ENCODE measurements around the gene MEGF8.

MEGF8 gene

GRCh38 chr19:42361545-42361910 is 36.1 kb downstream of the MEGF8 start:
- no peak for DNase-seq
- Histone ChIP-seq H3K4me2 (ENCODE audit: low read length, poor library complexity, severe bottlenecking) (no peak overlapping the region), H2AFZ (ENCODE audit: low read depth, low read length) (no peak overlapping the region), H4K91ac (ENCODE audit: low read length) (no peak overlapping the region), H3K4me3 (ENCODE audit: insufficient read depth in 1 of 2, low read depth in 1 of 2, low read length in 2 of 2) (no peak overlapping the region), H3K14ac (ENCODE audit: low read length in 2 of 2) (no peak overlapping the region), H3K36me3 (ENCODE audit: control insufficient read depth in 1 of 2, insufficient read depth in 2 of 2, low read depth in 1 of 2, low read length in 2 of 2) (peaks cover 38 to 69% of the 10 kb centered on the region in 2 experiments), H3K27ac (ENCODE audit: low read length, poor library complexity, severe bottlenecking) (no peak overlapping the region), H3K9me3 (ENCODE audit: control insufficient read depth, low read length) (peaks cover 7% of the 10 kb centered on the region), H3K27me3 (ENCODE audit: control insufficient read depth in 1 of 2, insufficient read depth in 1 of 2, low read length in 2 of 2) (no peaks in the 10 kb centered on the region), H2BK5ac (ENCODE audit: low read depth, low read length, poor library complexity, severe bottlenecking) (no peak overlapping the region), H2AK5ac (ENCODE audit: low read length, severe bottlenecking) (no peak overlapping the region), H3K4ac (ENCODE audit: low read depth in 1 of 2, low read length in 2 of 2) (no peak overlapping the region), H4K8ac (ENCODE audit: low read length) (no peak overlapping the region), H2BK15ac (ENCODE audit: low read depth, poor library complexity, severe bottlenecking) (no peak overlapping the region), H3K4me1 (ENCODE audit: control insufficient read depth, insufficient read depth, low read depth, low read length) (peaks cover 9% of the 10 kb centered on the region), H3K79me1 (replicated peaks; ENCODE audit: low read length, poor library complexity, severe bottlenecking) (no peaks in the 10 kb centered on the region), H2BK12ac (ENCODE audit: low read length in 2 of 2) (no peak overlapping the region), H3K18ac (ENCODE audit: low read depth in 1 of 2, low read length in 2 of 2) (no peak overlapping the region), H2BK120ac (ENCODE audit: low read depth, low read length) (no peak overlapping the region), H3K9ac (ENCODE audit: low read length) (no peak overlapping the region), H3K23ac (ENCODE audit: low read length in 2 of 2) (no peak overlapping the region)
- WGBS, result 93% methylated on average over 7 of the region's 7 CpGs

- no peak overlapping the region for H3K18ac ChIP-seq (ENCODE audit: low read depth in 1 of 2, low read length in 2 of 2)
- no peak overlapping the region for H3K27ac ChIP-seq (ENCODE audit: low read length, poor library complexity, severe bottlenecking)
- H2BK120ac ChIP-seq (ENCODE audit: low read depth, low read length), result no peak overlapping the region
- no peak overlapping the region for H4K91ac ChIP-seq (ENCODE audit: low read length)
- no peak overlapping the region for H3K4me2 ChIP-seq (ENCODE audit: low read length, poor library complexity, severe bottlenecking)
- no peaks in the 10 kb centered on the region for H3K27me3 ChIP-seq (ENCODE audit: control insufficient read depth in 1 of 2, insufficient read depth in 1 of 2, low read length in 2 of 2)
- H2BK12ac ChIP-seq (ENCODE audit: low read length in 2 of 2), result no peak overlapping the region
- H2AK5ac ChIP-seq (ENCODE audit: low read length, severe bottlenecking), result no peak overlapping the region
- H2AFZ ChIP-seq (ENCODE audit: low read depth, low read length), result no peak overlapping the region
- H3K14ac ChIP-seq (ENCODE audit: low read length in 2 of 2), result no peak overlapping the region
- no peak overlapping the region for H4K8ac ChIP-seq (ENCODE audit: low read length)
- 91% methylated on average over 14 of the region's 14 CpGs for WGBS
- H3K36me3 ChIP-seq (ENCODE audit: control insufficient read depth in 1 of 2, insufficient read depth in 2 of 2, low read depth in 1 of 2, low read length in 2 of 2), result peaks cover 35 to 61% of the 10 kb centered on the region in 2 experiments
- H2BK15ac ChIP-seq (ENCODE audit: low read depth, poor library complexity, severe bottlenecking), result no peak overlapping the region
- peaks cover 7% of the 10 kb centered on the region for H3K9me3 ChIP-seq (ENCODE audit: control insufficient read depth, low read length)
- H2BK5ac ChIP-seq (ENCODE audit: low read depth, low read length, poor library complexity, severe bottlenecking), result no peak overlapping the region
- H3K4me1 ChIP-seq (ENCODE audit: control insufficient read depth, insufficient read depth, low read depth, low read length), result peaks cover 9% of the 10 kb centered on the region
- no peak overlapping the region for H3K23ac ChIP-seq (ENCODE audit: low read length in 2 of 2)
- no peak overlapping the region for H3K9ac ChIP-seq (ENCODE audit: low read length)
- no peak for DNase-seq
- no peak overlapping the region for H3K4ac ChIP-seq (ENCODE audit: low read depth in 1 of 2, low read length in 2 of 2)
- no peaks in the 10 kb centered on the region for H3K79me1 ChIP-seq (replicated peaks; ENCODE audit: low read length, poor library complexity, severe bottlenecking)
- H3K4me3 ChIP-seq (ENCODE audit: insufficient read depth in 1 of 2, low read depth in 1 of 2, low read length in 2 of 2), result no peak overlapping the region
These were observed 36.9 kb downstream of the MEGF8 start for GRCh38 chr19:42362342-42362741.

- Histone ChIP-seq H3K9ac (ENCODE audit: low read length) (no peak overlapping the region), H2BK5ac (ENCODE audit: low read depth, low read length, poor library complexity, severe bottlenecking) (no peak overlapping the region), H3K27me3 (ENCODE audit: control insufficient read depth in 1 of 2, insufficient read depth in 1 of 2, low read length in 2 of 2) (no peaks in the 10 kb centered on the region), H3K4me1 (ENCODE audit: control insufficient read depth, insufficient read depth, low read depth, low read length) (peaks cover 9% of the 10 kb centered on the region), H2AFZ (ENCODE audit: low read depth, low read length) (no peak overlapping the region), H3K14ac (ENCODE audit: low read length in 2 of 2) (no peak overlapping the region), H3K4me2 (ENCODE audit: low read length, poor library complexity, severe bottlenecking) (no peak overlapping the region), H3K36me3 (ENCODE audit: control insufficient read depth in 1 of 2, insufficient read depth in 2 of 2, low read depth in 1 of 2, low read length in 2 of 2) (peaks cover 35 to 55% of the 10 kb centered on the region in 2 experiments), H2BK12ac (ENCODE audit: low read length in 2 of 2) (no peak overlapping the region), H3K9me3 (ENCODE audit: control insufficient read depth, low read length) (peaks cover 7% of the 10 kb centered on the region), H2BK15ac (ENCODE audit: low read depth, poor library complexity, severe bottlenecking) (no peak overlapping the region), H3K18ac (ENCODE audit: low read depth in 1 of 2, low read length in 2 of 2) (no peak overlapping the region), H3K79me1 (replicated peaks; ENCODE audit: low read length, poor library complexity, severe bottlenecking) (no peaks in the 10 kb centered on the region), H3K27ac (ENCODE audit: low read length, poor library complexity, severe bottlenecking) (no peak overlapping the region), H2AK5ac (ENCODE audit: low read length, severe bottlenecking) (no peak overlapping the region), H4K91ac (ENCODE audit: low read length) (no peak overlapping the region), H2BK120ac (ENCODE audit: low read depth, low read length) (no peak overlapping the region), H3K23ac (ENCODE audit: low read length in 2 of 2) (no peak overlapping the region), H4K8ac (ENCODE audit: low read length) (no peak overlapping the region), H3K4ac (ENCODE audit: low read depth in 1 of 2, low read length in 2 of 2) (no peak overlapping the region), H3K4me3 (ENCODE audit: insufficient read depth in 1 of 2, low read depth in 1 of 2, low read length in 2 of 2) (no peak overlapping the region)
- DNase-seq, result no peak
- WGBS, result 96% methylated on average over 12 of the region's 13 CpGs
These were observed 37.5 kb downstream of the MEGF8 start for GRCh38 chr19:42362891-42363440.

- Histone ChIP-seq H3K36me3 (ENCODE audit: control insufficient read depth in 1 of 2, insufficient read depth in 2 of 2, low read depth in 1 of 2, low read length in 2 of 2) (peaks cover 31 to 53% of the 10 kb centered on the region in 2 experiments), H2BK120ac (ENCODE audit: low read depth, low read length) (no peak overlapping the region), H3K9me3 (ENCODE audit: control insufficient read depth, low read length) (peaks cover 7% of the 10 kb centered on the region), H2BK12ac (ENCODE audit: low read length in 2 of 2) (no peak overlapping the region), H2AK5ac (ENCODE audit: low read length, severe bottlenecking) (no peak overlapping the region), H3K14ac (ENCODE audit: low read length in 2 of 2) (no peak overlapping the region), H3K23ac (ENCODE audit: low read length in 2 of 2) (no peak overlapping the region), H3K4me3 (ENCODE audit: insufficient read depth in 1 of 2, low read depth in 1 of 2, low read length in 2 of 2) (no peak overlapping the region), H3K9ac (ENCODE audit: low read length) (no peak overlapping the region), H3K79me1 (replicated peaks; ENCODE audit: low read length, poor library complexity, severe bottlenecking) (no peaks in the 10 kb centered on the region), H2BK15ac (ENCODE audit: low read depth, poor library complexity, severe bottlenecking) (no peak overlapping the region), H3K27me3 (ENCODE audit: control insufficient read depth in 1 of 2, insufficient read depth in 1 of 2, low read length in 2 of 2) (no peaks in the 10 kb centered on the region), H3K4me2 (ENCODE audit: low read length, poor library complexity, severe bottlenecking) (no peak overlapping the region), H2AFZ (ENCODE audit: low read depth, low read length) (no peak overlapping the region), H3K4ac (ENCODE audit: low read depth in 1 of 2, low read length in 2 of 2) (no peak overlapping the region), H2BK5ac (ENCODE audit: low read depth, low read length, poor library complexity, severe bottlenecking) (no peak overlapping the region), H4K91ac (ENCODE audit: low read length) (no peak overlapping the region), H3K18ac (ENCODE audit: low read depth in 1 of 2, low read length in 2 of 2) (no peak overlapping the region), H3K4me1 (ENCODE audit: control insufficient read depth, insufficient read depth, low read depth, low read length) (peaks cover 9% of the 10 kb centered on the region), H3K27ac (ENCODE audit: low read length, poor library complexity, severe bottlenecking) (no peak overlapping the region), H4K8ac (ENCODE audit: low read length) (no peak overlapping the region)
- no peak for DNase-seq
- 95% methylated on average over 15 of the region's 17 CpGs for WGBS
These were observed 38.3 kb downstream of the MEGF8 start for GRCh38 chr19:42363614-42364346.
